Ovary (tissue), 3 donors: ENCODE results near the gene PSD4.

Experiments
- CTCF ChIP-seq, 3 donors: fragments of 450-650 bp in 2 of 3; fragments of 200-600 bp in 1 of 3; IDR thresholded peaks; one replicate each; pipeline versions ENCODE4 v1.5.1 to v1.8.0; 2016 to 2022; ENCODE audit warnings: antibody characterized with exemption in 3 of 3, mild to moderate bottlenecking in 1 of 3
- EP300 ChIP-seq: sonication (generic); formaldehyde crosslinking; IDR thresholded peaks from one replicate; pipeline ENCODE4 v1.6.1; 2017; ENCODE audit warnings: antibody characterized with exemption
- POLR2A ChIP-seq: fragments of 450-650 bp; IDR thresholded peaks from one replicate; pipeline ENCODE4 v1.6.1; 2017; ENCODE audit warnings: antibody characterized with exemption, mild to moderate bottlenecking, moderate library complexity
- donor health status: DM: no; HTN: no; CAD: no.

- no peak for TF ChIP-seq CTCF (IDR thresholded peaks at IDR 0.05)
- TF ChIP-seq EP300 = no peak
- TF ChIP-seq POLR2A = no peak
Observed at GRCh38 chr2:113209646-113210171, 35.9 kb downstream of the PSD4 start.
